Progenitor cell of endocrine pancreas (in vitro differentiated cells): ENCODE results near the gene FLOT1. TPM values are rescaled to one million over a fixed set of nuclear protein-coding genes. Genes with fewer than 3 reads are reported as not detected.
"Not testable (repeated sequence)": the region's sequence is repeated elsewhere in the genome, so short reads cannot be mapped to it uniquely, and the experiment has no call there.

Experiments used
- DNase-seq: peaks from one replicate; pipeline ENCODE4 v3.0.0; 2021; ENCODE audit warnings: low spot score; ENCODE audit not compliant: unreplicated experiment
- H3K27ac Mint-ChIP-seq: 2 replicates; pipeline ENCODE4 v1.8.0; 2021; ENCODE audit warnings: mild to moderate bottlenecking, moderate library complexity, mixed read lengths
- H3K27me3 Mint-ChIP-seq: 2 replicates; pipeline ENCODE4 v1.8.0; 2021; ENCODE audit warnings: mixed read lengths
- H3K36me3 Mint-ChIP-seq: 2 replicates; pipeline ENCODE4 v1.8.0; 2022; ENCODE audit warnings: mixed read lengths; ENCODE audit not compliant: insufficient read depth
- H3K4me1 Mint-ChIP-seq: 2 replicates; pipeline ENCODE4 v1.8.0; 2021; ENCODE audit warnings: low read depth, mixed read lengths
- H3K4me3 Mint-ChIP-seq: 2 replicates; pipeline ENCODE4 v1.8.0; 2021; ENCODE audit warnings: low read depth, mild to moderate bottlenecking, moderate library complexity, mixed read lengths
- H3K9me3 Mint-ChIP-seq: 2 replicates; pipeline ENCODE4 v1.8.0; 2021; ENCODE audit warnings: low read depth, mixed read lengths
- total RNA-seq: library from RNA; stranded (reverse); gene quantifications from 2 replicates; pipeline ENCODE4 v1.2.1, GENCODE V29; 2021
- TF ChIP-seq, protein P1 (sequence below): fragments of 200-600 bp; sonication (generic); IDR thresholded peaks from one replicate; pipeline ENCODE4 v1.5.0; 2021; ENCODE audit warnings: antibody characterized with exemption, mild to moderate bottlenecking; ENCODE audit not compliant: unreplicated experiment

FLOT1 gene
- total RNA-seq, 1 donor from 2014 or later, result 115 TPM

DNA sequence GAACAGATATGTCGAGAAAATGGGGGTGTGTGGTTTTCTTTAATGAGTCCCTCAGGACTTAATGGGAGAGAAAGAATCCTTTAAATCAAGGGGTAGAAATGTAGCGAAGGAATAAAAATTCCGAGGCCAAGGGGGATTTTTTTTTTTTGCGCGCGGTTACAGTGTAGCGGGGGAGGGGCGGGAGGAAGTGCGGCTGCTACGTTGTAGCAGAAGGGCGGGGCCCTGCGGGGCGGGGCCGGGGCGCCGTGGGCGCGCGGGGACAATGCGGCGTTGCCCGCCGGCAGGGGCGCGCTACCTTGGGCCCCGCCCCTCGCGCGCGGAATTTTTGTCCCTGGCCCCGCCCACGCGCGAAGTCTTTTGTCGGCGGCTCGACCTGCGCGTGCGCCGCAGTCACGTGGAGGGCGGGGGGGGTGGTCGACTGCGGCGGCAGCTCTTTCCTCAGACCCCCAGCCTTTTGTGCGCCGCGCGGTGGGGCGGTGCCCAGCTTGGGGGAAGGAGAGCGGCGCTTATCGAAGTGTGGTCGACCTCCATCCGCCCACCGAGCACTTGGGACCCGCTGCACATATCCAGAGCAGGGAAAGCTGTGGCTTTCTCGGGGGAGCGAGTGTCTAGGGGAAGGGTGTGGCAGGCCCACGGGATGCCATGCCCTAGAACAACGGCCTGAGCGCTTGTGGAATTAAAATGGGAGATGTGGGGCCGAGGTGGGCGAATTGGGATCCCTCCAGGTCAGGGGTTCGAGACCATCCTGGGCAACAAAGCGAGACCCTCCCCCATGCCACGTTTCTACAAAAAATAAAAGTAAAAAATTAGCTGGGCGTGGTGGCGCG lies 21.1 kb downstream of the FLOT1 start:
- H3K4me3 Mint-ChIP-seq, result peak overlapping the region; percentile 99
- H3K27me3 Mint-ChIP-seq, result no peaks in the 10 kb centered on the region
- peak overlapping the region; percentile 98 for H3K27ac Mint-ChIP-seq
- DNase-seq, result peak; percentile 92
- H3K4me1 Mint-ChIP-seq, result peaks cover 48% of the 10 kb centered on the region
- TF ChIP-seq, protein P1, sequence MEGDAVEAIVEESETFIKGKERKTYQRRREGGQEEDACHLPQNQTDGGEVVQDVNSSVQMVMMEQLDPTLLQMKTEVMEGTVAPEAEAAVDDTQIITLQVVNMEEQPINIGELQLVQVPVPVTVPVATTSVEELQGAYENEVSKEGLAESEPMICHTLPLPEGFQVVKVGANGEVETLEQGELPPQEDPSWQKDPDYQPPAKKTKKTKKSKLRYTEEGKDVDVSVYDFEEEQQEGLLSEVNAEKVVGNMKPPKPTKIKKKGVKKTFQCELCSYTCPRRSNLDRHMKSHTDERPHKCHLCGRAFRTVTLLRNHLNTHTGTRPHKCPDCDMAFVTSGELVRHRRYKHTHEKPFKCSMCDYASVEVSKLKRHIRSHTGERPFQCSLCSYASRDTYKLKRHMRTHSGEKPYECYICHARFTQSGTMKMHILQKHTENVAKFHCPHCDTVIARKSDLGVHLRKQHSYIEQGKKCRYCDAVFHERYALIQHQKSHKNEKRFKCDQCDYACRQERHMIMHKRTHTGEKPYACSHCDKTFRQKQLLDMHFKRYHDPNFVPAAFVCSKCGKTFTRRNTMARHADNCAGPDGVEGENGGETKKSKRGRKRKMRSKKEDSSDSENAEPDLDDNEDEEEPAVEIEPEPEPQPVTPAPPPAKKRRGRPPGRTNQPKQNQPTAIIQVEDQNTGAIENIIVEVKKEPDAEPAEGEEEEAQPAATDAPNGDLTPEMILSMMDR, result peak; percentile 55
- H3K9me3 Mint-ChIP-seq, result peaks cover 3% of the 10 kb centered on the region
- peaks cover 37% of the 10 kb centered on the region for H3K36me3 Mint-ChIP-seq

GRCh38 chr6:30720738-30721197 lies 21.7 kb downstream of the FLOT1 start:
- peaks cover 37% of the 10 kb centered on the region for H3K36me3 Mint-ChIP-seq
- no peaks in the 10 kb centered on the region for H3K27me3 Mint-ChIP-seq
- TF ChIP-seq, protein P1, result no peak
- peaks cover 3% of the 10 kb centered on the region for H3K9me3 Mint-ChIP-seq
- peak; percentile 42 for DNase-seq
- H3K4me3 Mint-ChIP-seq, result peak overlapping the region; percentile 99
- H3K27ac Mint-ChIP-seq, result peak overlapping the region; percentile 98
- H3K4me1 Mint-ChIP-seq, result peaks cover 50% of the 10 kb centered on the region

GRCh38 chr6:30719791-30720737 lies 22.4 kb downstream of the FLOT1 start, which contains the start of gene TUBB:
TUBB (plus strand) TSS chr6:30720352; CDS start chr6:30720507, 155 bp downstream.
- TF ChIP-seq, protein P1, result peak; percentile 29
- peaks cover 48% of the 10 kb centered on the region for H3K4me1 Mint-ChIP-seq
- peaks cover 3% of the 10 kb centered on the region for H3K9me3 Mint-ChIP-seq
- DNase-seq, result peak; percentile 91
- H3K4me3 Mint-ChIP-seq, result peak within 1 kb of the TSS; percentile 99
- no peaks in the 10 kb centered on the region for H3K27me3 Mint-ChIP-seq
- H3K36me3 Mint-ChIP-seq, result peaks cover 34% of the 10 kb centered on the region
- peak within 1 kb of the TSS; percentile 98 for H3K27ac Mint-ChIP-seq

GRCh38 chr6:30719356-30719755 lies 23.1 kb downstream of the FLOT1 start:
- Mint-ChIP-seq H3K4me3 (peak overlapping the region; percentile 99), H3K4me1 (peaks cover 43% of the 10 kb centered on the region), H3K27me3 (no peaks in the 10 kb centered on the region), H3K27ac (peak overlapping the region; percentile 98), H3K9me3 (peaks cover 3% of the 10 kb centered on the region), H3K36me3 (peaks cover 32% of the 10 kb centered on the region)
- DNase-seq, result no peak
- TF ChIP-seq, protein P1, result no peak

DNA sequence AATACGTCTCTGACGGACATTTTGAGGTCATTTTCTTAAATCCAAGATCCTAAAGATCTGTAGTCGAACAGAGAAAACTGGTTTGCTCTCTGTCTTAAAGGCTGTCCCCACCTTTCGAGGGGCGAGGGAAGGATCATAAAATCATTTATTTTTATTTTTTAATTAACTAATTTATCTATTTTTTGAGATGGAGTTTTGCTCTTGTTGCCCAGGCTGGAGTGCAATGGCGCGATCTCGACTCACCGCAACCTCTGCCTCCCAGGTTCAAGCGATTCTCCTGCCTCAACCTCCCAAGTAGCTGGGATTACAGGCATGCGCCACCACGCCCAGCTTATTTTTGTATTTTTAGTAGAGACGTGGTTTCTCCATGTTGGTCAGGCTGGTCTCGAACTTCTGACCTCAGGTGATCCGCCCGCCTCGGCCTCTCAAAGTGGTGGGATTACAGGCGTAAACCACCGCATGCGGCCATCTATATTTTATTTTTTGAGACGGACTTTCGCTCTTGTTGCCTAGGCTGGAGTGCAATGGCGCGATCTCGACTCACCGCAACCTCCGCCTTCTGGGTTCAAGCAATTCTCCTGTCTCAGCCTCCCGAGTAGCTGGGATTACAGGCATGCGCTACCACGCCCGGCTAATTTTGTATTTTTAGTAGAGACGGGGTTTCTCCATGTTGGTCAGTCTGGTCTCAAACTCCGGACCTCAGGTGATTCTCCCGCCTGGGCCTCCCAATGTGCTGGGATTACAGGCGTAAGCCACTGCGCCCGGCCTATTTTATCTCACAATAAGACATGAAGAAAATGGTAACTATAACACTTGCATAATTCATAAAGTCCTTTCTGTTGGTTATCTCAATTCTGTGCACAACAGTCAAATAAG lies 24.4 kb downstream of the FLOT1 start:
- not testable (repeated sequence) for H3K27me3 Mint-ChIP-seq
- H3K4me1 Mint-ChIP-seq, result peaks cover 32% of the 10 kb centered on the region
- peaks cover 31% of the 10 kb centered on the region for H3K36me3 Mint-ChIP-seq

More for the DNA sequence above, 24.4 kb downstream of the FLOT1 start:
- H3K9me3 Mint-ChIP-seq, DNase-seq: not testable (repeated sequence)
- Mint-ChIP-seq H3K27ac (peak overlapping the region; percentile 99), H3K4me3 (peak overlapping the region; percentile 99)
